ENCODE results near the gene PDSS2.

DNA sequence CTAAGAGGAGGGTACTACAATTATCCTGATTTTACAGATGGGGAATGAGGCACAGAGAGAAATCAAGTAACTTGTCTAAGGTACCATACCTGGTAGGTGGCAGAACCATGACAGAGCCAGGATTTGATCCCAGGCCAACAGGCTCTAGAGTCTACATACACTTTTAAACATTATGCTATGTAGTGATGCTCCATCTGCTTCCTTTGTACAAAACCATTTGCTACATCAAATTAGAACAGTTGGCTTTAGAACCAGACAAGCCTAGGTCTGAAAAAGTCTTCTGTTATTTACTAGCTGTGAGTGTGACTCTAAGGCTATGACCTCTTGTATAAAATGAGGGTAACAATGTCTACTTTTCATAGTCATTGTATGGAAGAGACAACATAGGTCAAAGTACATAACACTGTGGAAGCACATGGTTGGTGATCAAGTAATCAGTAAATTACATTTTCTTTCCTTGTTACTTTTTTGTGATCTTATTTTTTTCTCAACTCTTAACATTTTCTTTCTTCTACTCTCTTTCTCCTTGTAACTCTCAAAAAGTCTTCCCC lies 122.1 kb downstream of the PDSS2 start:
- TF ChIP-seq, protein P1, sequence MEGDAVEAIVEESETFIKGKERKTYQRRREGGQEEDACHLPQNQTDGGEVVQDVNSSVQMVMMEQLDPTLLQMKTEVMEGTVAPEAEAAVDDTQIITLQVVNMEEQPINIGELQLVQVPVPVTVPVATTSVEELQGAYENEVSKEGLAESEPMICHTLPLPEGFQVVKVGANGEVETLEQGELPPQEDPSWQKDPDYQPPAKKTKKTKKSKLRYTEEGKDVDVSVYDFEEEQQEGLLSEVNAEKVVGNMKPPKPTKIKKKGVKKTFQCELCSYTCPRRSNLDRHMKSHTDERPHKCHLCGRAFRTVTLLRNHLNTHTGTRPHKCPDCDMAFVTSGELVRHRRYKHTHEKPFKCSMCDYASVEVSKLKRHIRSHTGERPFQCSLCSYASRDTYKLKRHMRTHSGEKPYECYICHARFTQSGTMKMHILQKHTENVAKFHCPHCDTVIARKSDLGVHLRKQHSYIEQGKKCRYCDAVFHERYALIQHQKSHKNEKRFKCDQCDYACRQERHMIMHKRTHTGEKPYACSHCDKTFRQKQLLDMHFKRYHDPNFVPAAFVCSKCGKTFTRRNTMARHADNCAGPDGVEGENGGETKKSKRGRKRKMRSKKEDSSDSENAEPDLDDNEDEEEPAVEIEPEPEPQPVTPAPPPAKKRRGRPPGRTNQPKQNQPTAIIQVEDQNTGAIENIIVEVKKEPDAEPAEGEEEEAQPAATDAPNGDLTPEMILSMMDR (conservative IDR thresholded peaks at IDR 0.05; ENCODE audit: low read length), result no peak
- TF ChIP-seq EZH2phosphoT487 (IDR thresholded peaks at IDR 0.05; ENCODE audit: borderline replicate concordance), result no peak
